ENCODE results near the gene UVRAG. TPM values are rescaled to one million over a fixed set of nuclear protein-coding genes. Genes with fewer than 3 reads are reported as not detected.
"Not testable (repeated sequence)": the region's sequence is repeated elsewhere in the genome, so short reads cannot be mapped to it uniquely, and the experiment has no call there.

UVRAG gene
- total and polyA plus RNA-seq, 4 donors, result 4.4 to 15.1 (median 10.0) TPM

DNA sequence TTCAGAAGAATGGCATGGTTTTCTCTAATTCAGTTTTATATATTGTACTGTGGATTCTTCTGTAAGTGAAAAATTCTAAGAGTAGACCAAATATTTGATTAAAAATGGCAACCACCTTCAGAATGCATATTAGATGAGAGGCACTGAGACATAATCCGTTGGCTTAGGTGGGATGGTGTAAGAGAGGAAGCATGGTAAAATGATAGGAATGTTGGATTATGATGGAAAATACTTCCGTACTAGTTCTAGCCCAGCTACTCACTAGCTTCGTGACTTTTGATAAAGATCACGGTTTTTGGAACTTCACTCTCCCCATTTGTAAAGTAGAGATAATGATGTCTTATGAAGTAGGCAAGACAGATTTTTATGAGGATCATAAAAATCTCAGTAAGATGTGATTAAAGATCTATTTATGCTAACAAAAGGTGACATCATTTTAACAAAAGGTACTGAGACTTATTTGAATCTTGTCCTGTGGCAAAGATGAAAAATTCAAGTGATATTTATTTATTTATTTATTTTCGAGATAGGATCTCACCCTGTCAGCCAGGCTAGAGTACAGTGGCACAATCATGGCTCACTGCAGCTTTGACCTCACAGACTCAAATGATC lies 37.5 kb downstream of the UVRAG start:
- Histone ChIP-seq H3K27ac (ENCODE audit: low read depth in 1 of 2, low read length in 2 of 2) (no peak overlapping the region), H3K27me3 (ENCODE audit: control insufficient read depth in 4 of 4, insufficient read depth in 4 of 4, low read length in 3 of 4) (no peaks in the 10 kb centered on the region), H3K9ac (ENCODE audit: low read depth in 1 of 2, low read length in 2 of 2) (no peak overlapping the region), H3K4me3 (ENCODE audit: low read depth in 1 of 3, low read length in 3 of 3) (no peak overlapping the region), H3K36me3 (ENCODE audit: control insufficient read depth in 4 of 4, insufficient read depth in 3 of 4, low read depth in 1 of 4, low read length in 3 of 4) (peaks cover 0 to 3% (median 0%) of the 10 kb centered on the region in 4 donors), H3K9me3 (ENCODE audit: control insufficient read depth in 4 of 4, low read length in 3 of 4) (no peaks in the 10 kb centered on the region), H3K4me1 (ENCODE audit: control insufficient read depth in 4 of 4, insufficient read depth in 4 of 4, low read length in 3 of 4) (no peaks in the 10 kb centered on the region)
- DNase-seq (ENCODE audit: low spot score), result no peak
- TF ChIP-seq RXRA (IDR thresholded peaks at IDR 0.05) (no peak), NR2F2 (IDR thresholded peaks at IDR 0.05) (no peak), GABPA (IDR thresholded peaks at IDR 0.05 in 1 of 2, conservative IDR thresholded peaks at IDR 0.05 in 1 of 2) (no peak), YY1 (IDR thresholded peaks at IDR 0.05) (no peak), EGR1 (IDR thresholded peaks at IDR 0.05; ENCODE audit: low read depth in 2 of 2) (no peak), RAD21 (IDR thresholded peaks at IDR 0.05) (no peak), HNF4A (conservative IDR thresholded peaks at IDR 0.05) (no peak), JUND (IDR thresholded peaks at IDR 0.05) (no peak)
- TF ChIP-seq, protein P1, sequence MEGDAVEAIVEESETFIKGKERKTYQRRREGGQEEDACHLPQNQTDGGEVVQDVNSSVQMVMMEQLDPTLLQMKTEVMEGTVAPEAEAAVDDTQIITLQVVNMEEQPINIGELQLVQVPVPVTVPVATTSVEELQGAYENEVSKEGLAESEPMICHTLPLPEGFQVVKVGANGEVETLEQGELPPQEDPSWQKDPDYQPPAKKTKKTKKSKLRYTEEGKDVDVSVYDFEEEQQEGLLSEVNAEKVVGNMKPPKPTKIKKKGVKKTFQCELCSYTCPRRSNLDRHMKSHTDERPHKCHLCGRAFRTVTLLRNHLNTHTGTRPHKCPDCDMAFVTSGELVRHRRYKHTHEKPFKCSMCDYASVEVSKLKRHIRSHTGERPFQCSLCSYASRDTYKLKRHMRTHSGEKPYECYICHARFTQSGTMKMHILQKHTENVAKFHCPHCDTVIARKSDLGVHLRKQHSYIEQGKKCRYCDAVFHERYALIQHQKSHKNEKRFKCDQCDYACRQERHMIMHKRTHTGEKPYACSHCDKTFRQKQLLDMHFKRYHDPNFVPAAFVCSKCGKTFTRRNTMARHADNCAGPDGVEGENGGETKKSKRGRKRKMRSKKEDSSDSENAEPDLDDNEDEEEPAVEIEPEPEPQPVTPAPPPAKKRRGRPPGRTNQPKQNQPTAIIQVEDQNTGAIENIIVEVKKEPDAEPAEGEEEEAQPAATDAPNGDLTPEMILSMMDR (IDR thresholded peaks at IDR 0.05; ENCODE audit: low read depth, low read length, missing input control), result no peak
- TF ChIP-seq, protein P2, sequence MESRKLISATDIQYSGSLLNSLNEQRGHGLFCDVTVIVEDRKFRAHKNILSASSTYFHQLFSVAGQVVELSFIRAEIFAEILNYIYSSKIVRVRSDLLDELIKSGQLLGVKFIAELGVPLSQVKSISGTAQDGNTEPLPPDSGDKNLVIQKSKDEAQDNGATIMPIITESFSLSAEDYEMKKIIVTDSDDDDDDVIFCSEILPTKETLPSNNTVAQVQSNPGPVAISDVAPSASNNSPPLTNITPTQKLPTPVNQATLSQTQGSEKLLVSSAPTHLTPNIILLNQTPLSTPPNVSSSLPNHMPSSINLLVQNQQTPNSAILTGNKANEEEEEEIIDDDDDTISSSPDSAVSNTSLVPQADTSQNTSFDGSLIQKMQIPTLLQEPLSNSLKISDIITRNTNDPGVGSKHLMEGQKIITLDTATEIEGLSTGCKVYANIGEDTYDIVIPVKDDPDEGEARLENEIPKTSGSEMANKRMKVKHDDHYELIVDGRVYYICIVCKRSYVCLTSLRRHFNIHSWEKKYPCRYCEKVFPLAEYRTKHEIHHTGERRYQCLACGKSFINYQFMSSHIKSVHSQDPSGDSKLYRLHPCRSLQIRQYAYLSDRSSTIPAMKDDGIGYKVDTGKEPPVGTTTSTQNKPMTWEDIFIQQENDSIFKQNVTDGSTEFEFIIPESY (IDR thresholded peaks at IDR 0.05), result no peak
- 94% methylated on average over 5 of the region's 5 CpGs for WGBS

DNA sequence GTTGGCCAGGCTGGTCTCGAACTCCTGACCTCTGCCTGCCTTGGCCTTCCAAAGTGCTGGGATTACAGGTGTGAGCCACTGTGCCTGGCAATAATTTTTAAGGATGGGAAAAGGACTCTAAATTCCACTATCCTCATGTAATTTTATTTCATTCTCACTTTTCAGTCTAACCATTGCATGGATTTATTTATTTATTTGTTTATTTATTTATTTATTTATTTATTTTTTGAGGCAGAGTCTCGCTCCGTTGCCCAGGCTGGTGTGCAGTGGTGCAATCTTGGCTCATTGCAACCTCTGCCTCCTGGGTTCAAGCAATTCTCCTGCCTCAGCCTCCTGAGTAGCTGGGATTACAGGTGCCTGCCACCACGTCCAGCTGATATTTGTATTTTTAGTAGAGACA lies 38.6 kb downstream of the UVRAG start:
- H3K9ac ChIP-seq (ENCODE audit: low read depth in 1 of 2, low read length in 2 of 2); H3K27ac ChIP-seq (ENCODE audit: low read depth in 1 of 2, low read length in 2 of 2); DNase-seq (ENCODE audit: low spot score); H3K4me3 ChIP-seq (ENCODE audit: low read depth in 1 of 3, low read length in 3 of 3); H3K9me3 ChIP-seq (ENCODE audit: control insufficient read depth in 4 of 4, low read length in 3 of 4); H3K36me3 ChIP-seq (ENCODE audit: control insufficient read depth in 4 of 4, insufficient read depth in 3 of 4, low read depth in 1 of 4, low read length in 3 of 4); H3K4me1 ChIP-seq (ENCODE audit: control insufficient read depth in 4 of 4, insufficient read depth in 4 of 4, low read length in 3 of 4); H3K27me3 ChIP-seq (ENCODE audit: control insufficient read depth in 4 of 4, insufficient read depth in 4 of 4, low read length in 3 of 4): not testable (repeated sequence)
- WGBS, result 98% methylated on average over 4 of the region's 4 CpGs

DNA sequence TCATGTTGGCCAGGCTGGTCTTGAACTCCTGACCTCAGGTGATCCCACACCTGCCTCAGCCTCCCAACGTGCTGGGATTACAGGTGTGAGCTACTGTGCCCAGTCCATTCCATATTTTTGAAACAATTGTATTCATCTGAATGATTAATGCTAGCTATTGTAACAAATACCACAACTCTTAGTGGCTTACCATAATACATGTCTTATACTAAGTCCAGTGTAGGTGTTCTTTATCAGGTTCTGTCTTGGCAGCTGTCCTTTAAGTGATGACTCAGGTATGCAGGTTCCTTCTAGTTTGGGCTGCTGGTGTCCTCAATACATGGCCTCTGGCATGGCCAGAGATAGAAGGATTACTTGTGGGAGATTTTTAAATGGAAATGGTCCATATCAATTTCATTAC lies 39.0 kb downstream of the UVRAG start:
- Histone ChIP-seq H3K4me1 (ENCODE audit: control insufficient read depth in 4 of 4, insufficient read depth in 4 of 4, low read length in 3 of 4) (peaks cover 0 to 3% (median 0%) of the 10 kb centered on the region in 4 donors), H3K36me3 (ENCODE audit: control insufficient read depth in 4 of 4, insufficient read depth in 3 of 4, low read depth in 1 of 4, low read length in 3 of 4) (peaks cover 0 to 3% (median 0%) of the 10 kb centered on the region in 4 donors), H3K27me3 (ENCODE audit: control insufficient read depth in 4 of 4, insufficient read depth in 4 of 4, low read length in 3 of 4) (no peaks in the 10 kb centered on the region), H3K9me3 (ENCODE audit: control insufficient read depth in 4 of 4, low read length in 3 of 4) (no peaks in the 10 kb centered on the region), H3K9ac (ENCODE audit: low read depth in 1 of 2, low read length in 2 of 2) (no peak overlapping the region), H3K4me3 (ENCODE audit: low read depth in 1 of 3, low read length in 3 of 3) (no peak overlapping the region), H3K27ac (ENCODE audit: low read depth in 1 of 2, low read length in 2 of 2) (no peak overlapping the region)
- WGBS, result 89% methylated on average over 1 of the region's 1 CpG
- TF ChIP-seq EGR1 (IDR thresholded peaks at IDR 0.05; ENCODE audit: low read depth in 2 of 2) (no peak), RAD21 (IDR thresholded peaks at IDR 0.05) (no peak), RXRA (IDR thresholded peaks at IDR 0.05) (no peak), JUND (IDR thresholded peaks at IDR 0.05) (no peak), SP1 (IDR thresholded peaks at IDR 0.05) (no peak), HNF4A (conservative IDR thresholded peaks at IDR 0.05) (no peak)
- TF ChIP-seq, protein P3, sequence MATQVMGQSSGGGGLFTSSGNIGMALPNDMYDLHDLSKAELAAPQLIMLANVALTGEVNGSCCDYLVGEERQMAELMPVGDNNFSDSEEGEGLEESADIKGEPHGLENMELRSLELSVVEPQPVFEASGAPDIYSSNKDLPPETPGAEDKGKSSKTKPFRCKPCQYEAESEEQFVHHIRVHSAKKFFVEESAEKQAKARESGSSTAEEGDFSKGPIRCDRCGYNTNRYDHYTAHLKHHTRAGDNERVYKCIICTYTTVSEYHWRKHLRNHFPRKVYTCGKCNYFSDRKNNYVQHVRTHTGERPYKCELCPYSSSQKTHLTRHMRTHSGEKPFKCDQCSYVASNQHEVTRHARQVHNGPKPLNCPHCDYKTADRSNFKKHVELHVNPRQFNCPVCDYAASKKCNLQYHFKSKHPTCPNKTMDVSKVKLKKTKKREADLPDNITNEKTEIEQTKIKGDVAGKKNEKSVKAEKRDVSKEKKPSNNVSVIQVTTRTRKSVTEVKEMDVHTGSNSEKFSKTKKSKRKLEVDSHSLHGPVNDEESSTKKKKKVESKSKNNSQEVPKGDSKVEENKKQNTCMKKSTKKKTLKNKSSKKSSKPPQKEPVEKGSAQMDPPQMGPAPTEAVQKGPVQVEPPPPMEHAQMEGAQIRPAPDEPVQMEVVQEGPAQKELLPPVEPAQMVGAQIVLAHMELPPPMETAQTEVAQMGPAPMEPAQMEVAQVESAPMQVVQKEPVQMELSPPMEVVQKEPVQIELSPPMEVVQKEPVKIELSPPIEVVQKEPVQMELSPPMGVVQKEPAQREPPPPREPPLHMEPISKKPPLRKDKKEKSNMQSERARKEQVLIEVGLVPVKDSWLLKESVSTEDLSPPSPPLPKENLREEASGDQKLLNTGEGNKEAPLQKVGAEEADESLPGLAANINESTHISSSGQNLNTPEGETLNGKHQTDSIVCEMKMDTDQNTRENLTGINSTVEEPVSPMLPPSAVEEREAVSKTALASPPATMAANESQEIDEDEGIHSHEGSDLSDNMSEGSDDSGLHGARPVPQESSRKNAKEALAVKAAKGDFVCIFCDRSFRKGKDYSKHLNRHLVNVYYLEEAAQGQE (IDR thresholded peaks at IDR 0.05), result no peak
- TF ChIP-seq, protein P2 (IDR thresholded peaks at IDR 0.05), result no peak
- DNase-seq (ENCODE audit: low spot score), result no peak
